ENCODE measurements around the gene MOSMO. TPM values are rescaled to one million over a fixed set of nuclear protein-coding genes. Genes with fewer than 3 reads are reported as not detected.

Gene MOSMO
- total and polyA plus RNA-seq, 4 donors = 3.9 to 13.6 (median 4.5) TPM

- 99% methylated on average over 2 of the region's 2 CpGs for WGBS
Observed at GRCh38 chr16:21989751-21990150, 18.2 kb upstream of the MOSMO start.

More at GRCh38 chr16:21989751-21990150, 18.2 kb upstream of the MOSMO start:
- Histone ChIP-seq H3K36me3 (ENCODE audit: control insufficient read depth in 4 of 4, insufficient read depth in 3 of 4, low read depth in 1 of 4, low read length in 3 of 4) (peaks cover 0 to 6% (median 1%) of the 10 kb centered on the region in 4 donors), H3K4me3 (ENCODE audit: low read depth in 1 of 3, low read length in 3 of 3) (no peak overlapping the region), H3K27me3 (ENCODE audit: control insufficient read depth in 4 of 4, insufficient read depth in 4 of 4, low read length in 3 of 4) (no peaks in the 10 kb centered on the region), H3K9me3 (ENCODE audit: control insufficient read depth in 4 of 4, low read length in 3 of 4) (no peaks in the 10 kb centered on the region), H3K9ac (ENCODE audit: low read depth in 1 of 2, low read length in 2 of 2) (no peak overlapping the region), H3K27ac (ENCODE audit: low read depth in 1 of 2, low read length in 2 of 2) (no peak overlapping the region), H3K4me1 (ENCODE audit: control insufficient read depth in 4 of 4, insufficient read depth in 4 of 4, low read length in 3 of 4) (no peaks in the 10 kb centered on the region)
- TF ChIP-seq GABPA (IDR thresholded peaks at IDR 0.05 in 1 of 2, conservative IDR thresholded peaks at IDR 0.05 in 1 of 2) = no peak
- no peak for TF ChIP-seq TAF1 (conservative IDR thresholded peaks at IDR 0.05)
- TF ChIP-seq EGR1 (IDR thresholded peaks at IDR 0.05; ENCODE audit: low read depth in 2 of 2) = no peak
- TF ChIP-seq SP1 (IDR thresholded peaks at IDR 0.05) = no peak
- no peak for TF ChIP-seq HNF4A (conservative IDR thresholded peaks at IDR 0.05)
- TF ChIP-seq JUND (IDR thresholded peaks at IDR 0.05) = no peak
- TF ChIP-seq FOXA1 (IDR thresholded peaks at IDR 0.05) = no peak
- TF ChIP-seq FOXA2 (IDR thresholded peaks at IDR 0.05) = no peak
- TF ChIP-seq CTCF (IDR thresholded peaks at IDR 0.05; ENCODE audit: low read depth, low read length, missing input control) = no peak
- TF ChIP-seq RAD21 (IDR thresholded peaks at IDR 0.05) = no peak
- no peak for TF ChIP-seq YY1 (IDR thresholded peaks at IDR 0.05)
- TF ChIP-seq REST (IDR thresholded peaks at IDR 0.05) = no peak
- no peak for TF ChIP-seq NR2F2 (IDR thresholded peaks at IDR 0.05)
- TF ChIP-seq RXRA (IDR thresholded peaks at IDR 0.05) = no peak
- no peak for TF ChIP-seq ZBTB33 (IDR thresholded peaks at IDR 0.05)
- TF ChIP-seq MAX (IDR thresholded peaks at IDR 0.05) = no peak
- no peak for TF ChIP-seq ATF3 (IDR thresholded peaks at IDR 0.05)
- TF ChIP-seq HNF4G (IDR thresholded peaks at IDR 0.05) = no peak
- no peak for DNase-seq (ENCODE audit: low spot score)

Data from liver (tissue), 9 donors.